H1 (cell line): Measurements from ENCODE around the gene KLK4. TPM values are rescaled to one million over a fixed set of nuclear protein-coding genes. Genes with fewer than 3 reads are reported as not detected.

Source experiments
- CHD7 ChIP-seq: fragments of 300-600 bp; sonication (generic); IDR thresholded peaks from 2 replicates; pipeline ENCODE4 v1.7.1; 2012; ENCODE audit warnings: low read length, moderate library complexity, mild to moderate bottlenecking, inconsistent platforms; ENCODE audit not compliant: insufficient replicate concordance
- NRF1 ChIP-seq: IDR thresholded peaks from 2 replicates; pipeline ENCODE4 v1.6.1; 2011; ENCODE audit warnings: mild to moderate bottlenecking, low read depth, low read length, improper control_type of control experiment
- polyA plus RNA-seq, 7 experiments: library from polyadenylated mRNA; depleted of rRNA in 3 of 7; stranded (reverse) in 5 of 7; unstranded in 2 of 7; fragments of >200 nt in 5 of 7; fragments of 200-250 nt in 2 of 7; gene quantifications; 1 replicate in 5 of 7; 2 replicates in 1 of 7; 4 replicates in 1 of 7; pipeline versions ENCODE4 v1.2.1 to v1.2.3, GENCODE V29; 2011 to 2013; ENCODE audit warnings: missing spikeins in 2 of 7, mixed read lengths in 2 of 7
- total RNA-seq: library from RNA; stranded (reverse); fragmentation: NEBNext Ultra II Directional; extraction: Animal tissue kit (Norgen Biotek cat#: 25700); gene quantifications from 2 replicates; pipeline ENCODE4 v1.2.1, GENCODE V29; 2021

The KLK4 gene
- total and polyA plus RNA-seq, 2 of the 8 experiments (the other 6 are each of a cell fraction or from before 2014, with no cell fraction given) = 0.44 TPM; not detected in 1

DNA sequence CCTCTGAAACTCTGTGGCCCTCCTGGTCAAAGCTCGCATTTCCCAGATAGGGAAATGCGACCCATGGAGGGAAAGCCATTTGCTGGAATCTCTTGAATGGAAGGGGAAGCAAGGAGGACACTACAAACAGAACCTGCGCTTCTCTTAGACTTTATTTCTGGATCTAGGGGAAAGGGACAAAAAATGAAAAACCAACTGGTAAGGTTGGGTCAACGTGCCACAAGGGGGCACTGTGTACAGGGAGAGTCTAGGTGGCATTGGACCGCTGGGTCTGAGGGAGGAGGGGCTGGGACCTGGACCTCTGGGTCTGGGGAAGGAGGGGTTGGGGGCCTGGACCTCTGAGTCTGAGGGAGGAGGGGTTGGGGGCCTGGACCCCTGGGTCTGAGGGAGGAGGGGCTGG is 5.0 kb downstream of the KLK4 start (continued):
- no peak for TF ChIP-seq CHD7
- no peak for TF ChIP-seq NRF1
